Measurements from ENCODE around the gene RUNX1. TPM values are rescaled to one million over a fixed set of nuclear protein-coding genes. Genes with fewer than 3 reads are reported as not detected.

Gene RUNX1
- total and polyA plus RNA-seq, 10 of the 15 experiments (the other 5 are each of a cell fraction or from before 2014, with no cell fraction given): 0.90 to 15.2 (median 4.1) TPM

- SMC1A ChIA-PET (ENCODE audit: uncharacterized antibody, unreplicated experiment): no interaction called here
- ATAC-seq: no peak
- no peak overlapping the region for H3K9ac ChIP-seq (ENCODE audit: control insufficient read depth, insufficient read depth, low read length)
- in situ Hi-C loops (cut with MboI): no loop called here
- 70% methylated on average over 4 of the region's 4 CpGs for WGBS (ENCODE audit: insufficient coverage, insufficient replicate concordance, low lambda C conversion rate, missing lambda C conversion rate)
- BruUV-seq (replicated peaks): no TSS peak
- H3K79me2 ChIP-seq (ENCODE audit: control insufficient read depth, insufficient read depth, low read length): no peaks in the 10 kb centered on the region
- no peaks in the 10 kb centered on the region for H3K36me3 ChIP-seq (ENCODE audit: control insufficient read depth in 2 of 2, insufficient read depth in 2 of 2, low read length in 1 of 2)
- no peak overlapping the region for H3K4me3 ChIP-seq
- no peaks in the 10 kb centered on the region for H3K9me3 ChIP-seq (replicated peaks; ENCODE audit: control insufficient read depth, insufficient read depth, low read length)
- no peaks in the 10 kb centered on the region for H3K27me3 ChIP-seq (replicated peaks in 1 of 2; ENCODE audit: control insufficient read depth in 2 of 2, insufficient read depth in 2 of 2, low read length in 1 of 2)
- POLR2A ChIA-PET: no interaction called here
- RAD21 ChIA-PET (ENCODE audit: unreplicated experiment): no interaction called here
- H4K20me1 ChIP-seq (ENCODE audit: control insufficient read depth, insufficient read depth): no peaks in the 10 kb centered on the region
- no peak for FAIRE-seq
- peaks cover 64% of the 10 kb centered on the region for H3K4me1 ChIP-seq (ENCODE audit: control insufficient read depth, insufficient read depth, low read length)
- DNase-seq (ENCODE audit: low read depth, low spot score): no peak
- H3K4me2 ChIP-seq (ENCODE audit: control insufficient read depth, insufficient read depth): no peak overlapping the region
- no peak overlapping the region for H2AFZ ChIP-seq (ENCODE audit: control insufficient read depth, low read depth, low read length)
- CTCF ChIA-PET: interaction anchor here (1.0 kb wide), 1 partner anchor 296 kb away, joined by 3 read pairs; no protein-coding TSS in a partner anchor
- intact Hi-C loops (cut with micrococcal nuclease; ENCODE audit: unreplicated experiment): no loop called here
- H3K27ac ChIP-seq (ENCODE audit: control insufficient read depth, insufficient read depth): no peak overlapping the region
- TF ChIP-seq BCL11A (IDR thresholded peaks at IDR 0.05; ENCODE audit: low read depth, low read length) (no peak), MYC (IDR thresholded peaks at IDR 0.05; ENCODE audit: insufficient read depth, insufficient read length, insufficient replicate concordance, low read length, severe bottlenecking) (no peak), SUPT20H (IDR thresholded peaks at IDR 0.05; ENCODE audit: borderline replicate concordance, control insufficient read depth, low read depth, low read length) (no peak), USF2 (IDR thresholded peaks at IDR 0.05; ENCODE audit: borderline replicate concordance, low read depth, low read length) (no peak), BCL3 (IDR thresholded peaks at IDR 0.05; ENCODE audit: borderline replicate concordance, insufficient read depth, low read depth, low read length, poor library complexity, severe bottlenecking) (no peak), ATF2 (IDR thresholded peaks at IDR 0.05; ENCODE audit: low read length) (no peak), CTCF (IDR thresholded peaks at IDR 0.05 in 2 of 3, conservative IDR thresholded peaks at IDR 0.05 in 1 of 3; ENCODE audit: control insufficient read depth in 2 of 3, extremely low read depth in 1 of 3, insufficient read depth in 1 of 3, low read depth in 3 of 3, low read length in 3 of 3) (no peak), BMI1 (IDR thresholded peaks at IDR 0.05; ENCODE audit: borderline replicate concordance) (no peak), SPI1 (IDR thresholded peaks at IDR 0.05; ENCODE audit: borderline replicate concordance, insufficient read depth, low read depth, low read length) (no peak), USF1 (IDR thresholded peaks at IDR 0.05; ENCODE audit: borderline replicate concordance, extremely low read length, insufficient read depth, low read depth, low read length) (no peak), HSF1 (IDR thresholded peaks at IDR 0.05; ENCODE audit: low read depth, low read length) (no peak), EP300 (IDR thresholded peaks at IDR 0.05; ENCODE audit: borderline replicate concordance in 1 of 2, control insufficient read depth in 1 of 2, low read depth in 2 of 2, low read length in 2 of 2) (no peak), SREBF1 (IDR thresholded peaks at IDR 0.05; ENCODE audit: low read length) (no peak), SP1 (IDR thresholded peaks at IDR 0.05; ENCODE audit: low read depth, low read length) (no peak), POLR2AphosphoS5 (IDR thresholded peaks at IDR 0.05; ENCODE audit: low read length) (no peak)
Measured at GRCh38 chr21:35041881-35042280, 7.2 kb downstream of the RUNX1 start.

Data from GM12878 (cell line).